PFSK-1 (cell line): ENCODE data around the gene DEFB132.

Experiments
- FOXP2 ChIP-seq: optimal IDR thresholded peaks from 2 replicates; pipeline ENCODE3; 2011; ENCODE audit warnings: borderline replicate concordance, control low read depth, inconsistent platforms; ENCODE audit not compliant: insufficient read depth; ENCODE audit errors: extremely low read length, extremely low read depth
- POLR2AphosphoS5 ChIP-seq: IDR thresholded peaks from 2 replicates; pipeline ENCODE4 v1.6.1; 2012; ENCODE audit warnings: low read depth, mild to moderate bottlenecking, control low read depth, low read length, moderate library complexity
- SIN3A ChIP-seq: IDR thresholded peaks from 2 replicates; pipeline ENCODE4 v1.6.1; 2012; ENCODE audit warnings: mild to moderate bottlenecking, low read length, moderate library complexity, borderline replicate concordance; ENCODE audit not compliant: insufficient read depth
- TAF1 ChIP-seq: IDR thresholded peaks from 2 replicates; pipeline ENCODE4 v1.6.1; 2012; ENCODE audit warnings: low read length, control low read depth, borderline replicate concordance; ENCODE audit not compliant: insufficient read depth
- TF ChIP-seq, protein P1 (sequence below), 2 experiments: IDR thresholded peaks; 2 replicates each; pipeline versions ENCODE4 v1.6.1 to v1.8.0; 2011 to 2012; ENCODE audit warnings: low read depth in 2 of 2, low read length in 2 of 2, control low read depth in 1 of 2, inconsistent platforms in 1 of 2, mild to moderate bottlenecking in 1 of 2, moderate library complexity in 1 of 2; ENCODE audit not compliant: insufficient read depth in 1 of 2

Gene DEFB132

DNA sequence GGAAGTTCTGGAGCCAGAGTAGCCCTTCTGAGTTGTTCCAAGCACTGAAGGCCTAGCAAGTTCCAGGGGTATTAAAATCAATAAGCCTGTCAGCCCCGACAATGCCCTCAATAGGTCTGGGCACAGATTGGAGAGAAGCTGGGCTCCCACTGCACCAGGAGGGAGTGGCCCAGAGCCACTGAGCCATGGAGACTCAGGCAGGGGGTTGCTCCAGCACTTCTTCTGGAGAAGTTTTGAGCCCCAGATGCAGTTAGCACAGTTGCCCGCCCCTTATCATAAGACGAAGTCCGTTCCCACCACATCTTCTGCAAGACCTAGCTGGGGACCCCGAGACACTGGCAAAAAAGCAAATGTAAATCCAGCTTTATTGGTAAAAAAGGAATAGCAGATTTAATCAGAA, 13.0 kb downstream of the DEFB132 start:
- TF ChIP-seq SIN3A: no peak

DNA sequence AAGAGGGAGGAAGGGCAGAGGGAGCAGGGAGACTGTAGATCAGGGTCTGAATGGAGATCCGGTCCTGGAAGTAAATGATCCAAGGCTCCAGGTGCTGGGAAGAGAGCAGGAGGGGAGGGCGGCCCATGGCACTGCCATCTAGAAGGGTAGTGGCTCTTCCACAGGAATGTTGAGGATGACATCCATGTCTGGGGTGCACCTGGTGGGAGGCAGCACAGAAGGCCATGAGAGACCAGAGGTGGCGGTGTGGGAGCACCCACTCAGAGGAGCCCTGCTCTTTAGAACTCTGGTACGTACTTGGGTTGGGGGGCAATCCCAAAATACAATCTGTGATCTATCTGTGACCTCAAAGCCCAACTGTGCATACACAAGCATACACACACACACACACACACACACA, 13.5 kb downstream of the DEFB132 start:
- no peak for TF ChIP-seq TAF1
- TF ChIP-seq, protein P1, sequence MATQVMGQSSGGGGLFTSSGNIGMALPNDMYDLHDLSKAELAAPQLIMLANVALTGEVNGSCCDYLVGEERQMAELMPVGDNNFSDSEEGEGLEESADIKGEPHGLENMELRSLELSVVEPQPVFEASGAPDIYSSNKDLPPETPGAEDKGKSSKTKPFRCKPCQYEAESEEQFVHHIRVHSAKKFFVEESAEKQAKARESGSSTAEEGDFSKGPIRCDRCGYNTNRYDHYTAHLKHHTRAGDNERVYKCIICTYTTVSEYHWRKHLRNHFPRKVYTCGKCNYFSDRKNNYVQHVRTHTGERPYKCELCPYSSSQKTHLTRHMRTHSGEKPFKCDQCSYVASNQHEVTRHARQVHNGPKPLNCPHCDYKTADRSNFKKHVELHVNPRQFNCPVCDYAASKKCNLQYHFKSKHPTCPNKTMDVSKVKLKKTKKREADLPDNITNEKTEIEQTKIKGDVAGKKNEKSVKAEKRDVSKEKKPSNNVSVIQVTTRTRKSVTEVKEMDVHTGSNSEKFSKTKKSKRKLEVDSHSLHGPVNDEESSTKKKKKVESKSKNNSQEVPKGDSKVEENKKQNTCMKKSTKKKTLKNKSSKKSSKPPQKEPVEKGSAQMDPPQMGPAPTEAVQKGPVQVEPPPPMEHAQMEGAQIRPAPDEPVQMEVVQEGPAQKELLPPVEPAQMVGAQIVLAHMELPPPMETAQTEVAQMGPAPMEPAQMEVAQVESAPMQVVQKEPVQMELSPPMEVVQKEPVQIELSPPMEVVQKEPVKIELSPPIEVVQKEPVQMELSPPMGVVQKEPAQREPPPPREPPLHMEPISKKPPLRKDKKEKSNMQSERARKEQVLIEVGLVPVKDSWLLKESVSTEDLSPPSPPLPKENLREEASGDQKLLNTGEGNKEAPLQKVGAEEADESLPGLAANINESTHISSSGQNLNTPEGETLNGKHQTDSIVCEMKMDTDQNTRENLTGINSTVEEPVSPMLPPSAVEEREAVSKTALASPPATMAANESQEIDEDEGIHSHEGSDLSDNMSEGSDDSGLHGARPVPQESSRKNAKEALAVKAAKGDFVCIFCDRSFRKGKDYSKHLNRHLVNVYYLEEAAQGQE (IDR thresholded peaks at IDR 0.05; ENCODE audit: insufficient read depth in 1 of 2, low read depth in 2 of 2, low read length in 2 of 2): no peak
- TF ChIP-seq FOXP2: no peak
- TF ChIP-seq POLR2AphosphoS5: no peak
- no peak for TF ChIP-seq SIN3A

DNA sequence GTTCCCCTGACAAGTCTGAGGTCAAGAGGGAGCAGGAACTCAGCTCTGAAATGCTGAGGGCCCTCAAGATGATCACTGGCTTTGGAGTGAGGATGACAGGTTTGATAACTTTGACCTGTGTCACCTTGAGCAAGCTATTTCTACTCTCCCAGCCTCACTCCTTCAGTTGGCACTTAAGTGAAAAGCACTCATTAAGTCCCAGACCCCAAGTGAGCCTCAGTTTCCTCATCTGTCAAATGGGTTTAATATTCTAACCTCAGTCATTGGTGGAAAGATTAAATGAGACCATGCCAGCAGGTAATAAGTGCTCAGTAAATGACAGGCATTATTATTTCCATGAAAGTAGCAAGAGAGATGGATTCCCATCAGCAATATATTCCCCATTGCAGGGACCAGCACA, 14.0 kb downstream of the DEFB132 start:
- TF ChIP-seq FOXP2 (no peak), POLR2AphosphoS5 (no peak), TAF1 (no peak), SIN3A (no peak)
- TF ChIP-seq, protein P1 (IDR thresholded peaks at IDR 0.05; ENCODE audit: insufficient read depth in 1 of 2, low read depth in 2 of 2, low read length in 2 of 2): no peak

DNA sequence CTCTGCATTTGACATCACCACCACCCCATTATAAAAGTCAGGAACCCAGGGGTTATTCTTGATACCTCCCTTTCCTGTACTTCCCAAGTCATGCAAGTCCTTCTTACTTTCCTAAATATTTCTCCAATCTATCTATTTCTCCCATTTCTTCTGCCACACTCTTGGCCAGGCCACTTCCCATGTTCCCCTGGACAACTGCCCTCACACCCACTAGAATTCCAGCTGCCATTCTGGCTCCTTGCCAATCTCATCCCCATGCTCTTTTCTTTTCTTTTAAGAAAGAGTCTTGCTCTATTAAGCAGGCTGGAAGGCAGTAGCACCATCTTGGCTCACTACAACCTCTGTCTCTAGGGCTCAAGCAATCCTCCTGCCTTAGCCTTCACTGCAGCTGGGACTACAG, 15.2 kb downstream of the DEFB132 start:
- no peak for TF ChIP-seq SIN3A
- TF ChIP-seq, protein P1 (IDR thresholded peaks at IDR 0.05; ENCODE audit: insufficient read depth in 1 of 2, low read depth in 2 of 2, low read length in 2 of 2): no peak
- no peak for TF ChIP-seq FOXP2
- TF ChIP-seq TAF1: no peak
- no peak for TF ChIP-seq POLR2AphosphoS5

DNA sequence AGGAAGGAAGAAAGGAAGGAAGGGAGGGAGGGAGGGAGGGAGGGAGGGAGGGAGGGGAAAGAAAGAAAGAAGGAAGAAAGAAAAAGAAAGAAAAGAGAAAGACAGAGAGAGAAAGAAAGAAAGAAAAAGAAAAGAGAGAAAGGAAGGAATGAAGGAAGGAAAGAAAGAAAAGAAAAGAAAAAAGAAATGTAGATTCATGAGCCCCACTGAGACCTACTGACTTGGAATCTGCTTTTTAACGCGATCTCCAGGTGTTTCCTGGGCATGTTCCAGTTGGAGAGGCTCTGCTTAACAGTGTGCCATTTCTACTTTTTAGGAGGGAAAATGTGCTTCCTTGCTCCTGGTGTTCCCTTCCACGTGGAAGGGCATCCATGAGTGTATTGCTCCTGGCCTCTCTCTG, 16.4 kb downstream of the DEFB132 start:
- TF ChIP-seq SIN3A: no peak
- TF ChIP-seq, protein P1 (IDR thresholded peaks at IDR 0.05; ENCODE audit: insufficient read depth in 1 of 2, low read depth in 2 of 2, low read length in 2 of 2): no peak
- TF ChIP-seq POLR2AphosphoS5: no peak
- no peak for TF ChIP-seq TAF1
- TF ChIP-seq FOXP2: no peak

DNA sequence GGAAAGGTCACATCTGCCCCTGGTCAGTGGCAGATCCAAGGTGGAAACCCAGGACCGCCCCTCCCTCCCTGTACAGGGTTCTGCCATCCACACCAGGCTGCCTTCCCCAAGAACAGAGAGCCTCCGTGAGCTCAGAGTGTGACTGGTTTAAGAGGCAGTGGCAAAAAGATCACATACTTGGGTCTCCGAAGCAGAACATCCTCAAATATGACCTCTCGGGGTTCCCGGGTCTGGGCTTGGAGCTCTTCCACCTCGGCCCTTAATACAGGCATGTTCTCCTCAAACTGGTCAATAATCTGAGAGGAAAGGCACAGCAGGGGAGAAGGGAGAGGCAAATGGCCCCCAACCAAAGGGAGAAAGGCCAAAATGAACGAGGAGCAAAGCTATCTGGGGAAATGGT, 18.3 kb downstream of the DEFB132 start:
- no peak for TF ChIP-seq TAF1
- TF ChIP-seq, protein P1 (IDR thresholded peaks at IDR 0.05; ENCODE audit: insufficient read depth in 1 of 2, low read depth in 2 of 2, low read length in 2 of 2): no peak
- TF ChIP-seq SIN3A: no peak
- TF ChIP-seq POLR2AphosphoS5: no peak
- no peak for TF ChIP-seq FOXP2
